Vagina (tissue), 2 donors: Measurements from ENCODE around the gene GBGT1.

Source experiments
- CTCF ChIP-seq, 3 experiments: fragments of 450-650 bp in 2 of 3; fragments of 200-600 bp in 1 of 3; sonication (generic) in 1 of 3; IDR thresholded peaks; one replicate each; pipeline ENCODE4 v1.5.1; 2017 to 2019; ENCODE audit warnings: antibody characterized with exemption in 3 of 3, mild to moderate bottlenecking in 2 of 3, moderate library complexity in 2 of 3
- POLR2A ChIP-seq, 2 donors: fragments of 450-650 bp; IDR thresholded peaks; one replicate each; pipeline ENCODE4 v1.6.1; 2017; ENCODE audit warnings: antibody characterized with exemption in 2 of 2, mild to moderate bottlenecking in 2 of 2, moderate library complexity in 2 of 2

- TF ChIP-seq CTCF (IDR thresholded peaks at IDR 0.05) = no peak
- TF ChIP-seq POLR2A (IDR thresholded peaks at IDR 0.05) = no peak
Measured at GRCh38 chr9:133111808-133112662, 51.7 kb downstream of the GBGT1 start.
